ENCODE data around the gene DAPK1. TPM values are rescaled to one million over a fixed set of nuclear protein-coding genes. Genes with fewer than 3 reads are reported as not detected.
A peak's percentile ranks its signal among the peaks of the same experiment; 100 is the strongest.

The DAPK1 gene
- total and polyA plus RNA-seq, 4 donors = 33.0 to 301 (median 94.1) TPM

DNA sequence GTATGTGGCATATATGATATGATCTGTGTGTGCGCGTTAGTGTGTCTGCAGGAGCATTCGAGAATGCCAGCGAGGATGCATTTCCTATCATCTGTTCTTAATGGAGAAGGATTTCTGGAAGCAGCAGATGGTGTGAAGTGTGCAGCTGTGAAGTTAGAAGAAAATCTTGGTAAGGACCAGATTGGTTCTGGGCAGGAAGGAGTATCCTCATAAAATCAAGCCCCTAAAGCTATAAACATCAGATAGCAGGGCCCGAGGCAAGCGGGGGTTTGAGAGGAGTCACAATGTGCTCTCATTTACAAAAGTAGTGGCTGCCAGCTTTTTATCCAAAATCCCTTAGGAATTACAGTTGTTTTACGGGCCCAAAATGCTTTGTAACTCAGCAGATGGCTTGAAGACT is 40.0 kb downstream of the DAPK1 start:
- whole genome bisulfite sequencing, 2 donors = 87 to 92% methylated on average over 7 of the region's 7 CpGs
- no peak overlapping the region for H3K4me3 ChIP-seq
- peak in 1 of 3 donors; percentile 26 for DNase-seq
- H3K9me3 ChIP-seq (ENCODE audit: control insufficient read depth in 4 of 4, insufficient read depth in 3 of 4, low read length in 3 of 4) = no peaks in the 10 kb centered on the region
- H3K36me3 ChIP-seq (ENCODE audit: control insufficient read depth in 4 of 4, insufficient read depth in 4 of 4, low read length in 4 of 4) = peaks cover 0 to 28% (median 15%) of the 10 kb centered on the region in 4 donors
- no peak for TF ChIP-seq CTCF (IDR thresholded peaks at IDR 0.05; ENCODE audit: control extremely low read depth, extremely low read depth)
- no peak overlapping the region for H3K27ac ChIP-seq (ENCODE audit: low read depth in 1 of 2, low read length in 1 of 2)
- H3K9ac ChIP-seq (ENCODE audit: insufficient read depth in 1 of 2, low read length in 2 of 2) = no peak overlapping the region
- H3K27me3 ChIP-seq (ENCODE audit: control insufficient read depth in 3 of 3, insufficient read depth in 3 of 3, low read length in 2 of 3) = no peaks in the 10 kb centered on the region
- peaks cover 0 to 17% (median 5%) of the 10 kb centered on the region in 5 donors for H3K4me1 ChIP-seq (ENCODE audit: control insufficient read depth in 5 of 5, insufficient read depth in 5 of 5, low read length in 5 of 5)
- ATAC-seq (ENCODE audit: insufficient read depth, low FRiP score) = no peak

- Histone ChIP-seq H3K27me3 (ENCODE audit: control insufficient read depth in 3 of 3, insufficient read depth in 3 of 3, low read length in 2 of 3) (no peaks in the 10 kb centered on the region), H3K36me3 (ENCODE audit: control insufficient read depth in 4 of 4, insufficient read depth in 4 of 4, low read length in 4 of 4) (peaks cover 0 to 35% (median 15%) of the 10 kb centered on the region in 4 donors), H3K4me3 (no peak overlapping the region), H3K4me1 (ENCODE audit: control insufficient read depth in 5 of 5, insufficient read depth in 5 of 5, low read length in 5 of 5) (peaks cover 0 to 17% (median 5%) of the 10 kb centered on the region in 5 donors), H3K9ac (ENCODE audit: insufficient read depth in 1 of 2, low read length in 2 of 2) (no peak overlapping the region), H3K27ac (ENCODE audit: low read depth in 1 of 2, low read length in 1 of 2) (no peak overlapping the region), H3K9me3 (ENCODE audit: control insufficient read depth in 4 of 4, insufficient read depth in 3 of 4, low read length in 3 of 4) (no peaks in the 10 kb centered on the region)
- 79 to 85% methylated on average over 8 of the region's 8 CpGs for WGBS, 2 donors
- ATAC-seq (ENCODE audit: insufficient read depth, low FRiP score) (no peak), DNase-seq (no peak)
- TF ChIP-seq CTCF (IDR thresholded peaks at IDR 0.05; ENCODE audit: control extremely low read depth, extremely low read depth) = no peak
Measured at GRCh38 chr9:87540444-87541105, 42.9 kb downstream of the DAPK1 start.

GRCh38 chr9:87541663-87542062 is 44.0 kb downstream of the DAPK1 start:
- Histone ChIP-seq H3K9me3 (ENCODE audit: control insufficient read depth in 4 of 4, insufficient read depth in 3 of 4, low read length in 3 of 4) (peaks cover 0 to 2% (median 0%) of the 10 kb centered on the region in 4 donors), H3K27me3 (ENCODE audit: control insufficient read depth in 3 of 3, insufficient read depth in 3 of 3, low read length in 2 of 3) (no peaks in the 10 kb centered on the region), H3K4me3 (no peak overlapping the region), H3K36me3 (ENCODE audit: control insufficient read depth in 4 of 4, insufficient read depth in 4 of 4, low read length in 4 of 4) (peaks cover 0 to 35% (median 15%) of the 10 kb centered on the region in 4 donors), H3K27ac (ENCODE audit: low read depth in 1 of 2, low read length in 1 of 2) (no peak overlapping the region), H3K9ac (ENCODE audit: insufficient read depth in 1 of 2, low read length in 2 of 2) (no peak overlapping the region), H3K4me1 (ENCODE audit: control insufficient read depth in 5 of 5, insufficient read depth in 5 of 5, low read length in 5 of 5) (peaks cover 0 to 12% (median 5%) of the 10 kb centered on the region in 5 donors)
- ATAC-seq (ENCODE audit: insufficient read depth, low FRiP score) (no peak), DNase-seq (no peak)
- TF ChIP-seq CTCF (IDR thresholded peaks at IDR 0.05; ENCODE audit: control extremely low read depth, extremely low read depth) = no peak
- WGBS, 2 donors = 84 to 90% methylated on average over 2 of the region's 2 CpGs

Data from lung (tissue), 12 donors.